ENCODE results near the gene MRRF.

MRRF gene, protein sequence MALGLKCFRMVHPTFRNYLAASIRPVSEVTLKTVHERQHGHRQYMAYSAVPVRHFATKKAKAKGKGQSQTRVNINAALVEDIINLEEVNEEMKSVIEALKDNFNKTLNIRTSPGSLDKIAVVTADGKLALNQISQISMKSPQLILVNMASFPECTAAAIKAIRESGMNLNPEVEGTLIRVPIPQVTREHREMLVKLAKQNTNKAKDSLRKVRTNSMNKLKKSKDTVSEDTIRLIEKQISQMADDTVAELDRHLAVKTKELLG

DNA sequence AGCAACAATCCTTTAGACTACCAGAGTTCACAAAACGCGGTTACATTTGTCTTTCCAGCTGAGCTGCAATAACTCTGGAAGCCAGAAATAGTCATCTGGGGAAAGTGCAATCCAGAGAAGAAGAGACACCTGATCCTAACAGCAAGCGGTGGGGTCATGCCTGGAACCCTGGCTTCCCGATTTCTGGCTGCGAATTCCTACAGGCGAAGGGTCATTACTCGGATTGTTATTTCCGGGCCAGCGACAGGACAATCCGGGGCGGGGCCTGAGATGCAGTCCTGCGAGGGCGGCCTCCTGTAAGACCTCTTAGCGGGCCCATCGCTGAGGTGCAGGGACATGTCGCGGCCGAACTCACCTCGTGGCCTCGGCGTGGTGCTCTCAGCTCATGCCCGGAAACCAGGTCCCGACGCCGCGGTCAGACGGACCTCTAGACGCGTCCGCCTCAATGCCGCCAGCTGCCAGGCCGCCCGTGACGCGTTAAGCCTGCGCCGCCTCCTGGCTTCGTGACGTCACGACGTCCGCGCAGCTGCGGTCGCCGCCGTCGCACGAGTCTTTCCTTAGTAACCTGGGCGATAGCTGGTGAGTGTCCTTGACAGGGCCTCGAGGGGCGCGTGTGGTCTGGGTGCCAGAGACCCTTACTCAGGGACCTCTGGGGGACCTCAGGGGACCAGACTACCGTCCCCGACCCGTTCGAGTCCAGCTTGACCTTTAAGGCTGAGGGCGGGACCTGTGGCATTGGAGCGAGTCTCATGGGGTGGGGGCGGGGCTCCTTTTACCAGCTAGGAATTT lies at the start of gene MRRF, which contains the start of gene RBM18:
Gene MRRF, plus strand, starts transcription at position 523 of the 789 bp plus-strand sequence. CDS start 6,010 bp downstream, outside the sequence.
Gene RBM18, minus strand, starts transcription at position 481 of the 789 bp plus-strand sequence. CDS start 3,348 bp downstream, outside the sequence.
- DNase-seq = peak; percentile 97

DNA sequence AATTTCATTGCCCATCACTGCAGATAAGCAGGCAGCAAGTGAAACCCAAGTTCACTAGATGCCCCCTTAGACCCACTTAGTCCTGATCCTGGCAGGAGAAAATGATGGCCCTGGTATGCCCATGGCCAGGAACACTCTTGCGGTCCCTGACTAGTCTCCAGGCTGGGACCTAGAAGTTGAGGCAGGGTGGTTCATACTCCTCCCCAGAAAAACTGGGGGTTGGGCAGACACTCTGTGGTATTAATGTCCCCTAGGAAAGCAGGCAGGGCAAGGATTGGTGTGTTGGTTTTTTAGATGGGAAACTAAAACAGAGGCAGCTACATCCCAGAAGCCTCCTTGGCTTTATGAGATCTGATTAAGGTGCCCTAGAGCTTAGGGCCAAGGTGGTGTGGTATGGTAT lies 49.0 kb upstream of the MRRF start:
- no peak for DNase-seq

DNA sequence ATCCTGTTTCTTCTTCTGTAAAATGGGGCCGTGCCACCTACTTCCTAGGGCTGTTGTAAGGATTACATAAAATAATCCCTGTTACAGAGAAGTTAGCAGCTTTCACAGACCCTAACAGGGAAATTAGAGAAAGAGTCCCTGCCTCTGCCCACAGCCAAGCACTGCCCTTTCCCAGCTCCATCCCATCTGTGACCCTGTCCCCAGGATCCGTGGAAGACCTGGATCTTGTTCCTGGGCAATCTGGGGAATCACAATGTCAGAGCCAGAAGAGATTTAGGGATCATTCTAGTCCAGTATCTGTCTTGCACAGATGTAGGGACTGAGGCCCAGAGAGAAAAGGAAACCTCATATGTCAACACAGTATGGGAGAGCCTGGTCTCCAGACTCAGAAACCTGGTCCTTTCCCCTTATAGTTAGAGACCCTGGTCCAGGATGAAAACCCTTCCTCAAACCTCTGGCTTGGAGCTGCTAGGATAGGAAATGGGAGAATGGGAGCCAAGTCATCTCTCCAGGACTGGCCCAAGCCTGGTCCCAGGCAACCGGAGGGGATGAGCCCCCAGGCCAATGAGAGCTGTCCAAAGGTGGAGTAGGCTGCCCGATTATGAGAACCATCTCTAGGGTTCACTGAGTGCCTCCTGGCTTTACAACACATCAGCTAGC lies 48.4 kb upstream of the MRRF start:
- DNase-seq = no peak

DNA sequence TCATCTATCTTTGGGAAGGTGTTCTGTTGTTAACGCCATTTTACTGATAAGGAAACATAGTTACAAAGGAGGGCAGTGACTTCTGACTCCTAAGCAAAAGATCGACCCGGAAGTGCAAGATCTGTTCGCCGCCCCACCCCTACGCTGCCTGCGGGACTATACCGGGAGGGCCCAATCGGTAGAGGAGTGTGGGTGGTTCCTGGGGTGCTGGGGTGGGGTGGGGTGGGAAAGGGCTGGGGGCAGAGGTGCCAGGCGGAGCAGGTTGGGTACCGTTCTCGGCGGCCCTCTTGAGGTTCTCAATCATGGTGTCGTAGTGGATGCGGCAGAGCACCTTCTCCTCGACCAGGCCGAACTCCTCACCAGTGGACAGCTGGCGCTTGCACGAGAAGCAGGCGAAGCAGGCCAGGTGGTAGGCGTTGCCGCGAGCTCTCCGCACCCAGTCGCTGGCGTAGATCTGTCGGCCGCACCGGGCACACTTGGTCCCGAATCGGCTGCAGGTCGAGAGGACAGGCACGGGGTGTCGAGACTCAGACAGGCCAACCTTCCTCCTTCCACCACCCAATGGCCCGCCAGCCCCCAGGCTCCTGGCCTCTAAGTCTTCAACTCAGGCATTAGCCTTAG lies 47.8 kb upstream of the MRRF start:
- DNase-seq = no peak

DNA sequence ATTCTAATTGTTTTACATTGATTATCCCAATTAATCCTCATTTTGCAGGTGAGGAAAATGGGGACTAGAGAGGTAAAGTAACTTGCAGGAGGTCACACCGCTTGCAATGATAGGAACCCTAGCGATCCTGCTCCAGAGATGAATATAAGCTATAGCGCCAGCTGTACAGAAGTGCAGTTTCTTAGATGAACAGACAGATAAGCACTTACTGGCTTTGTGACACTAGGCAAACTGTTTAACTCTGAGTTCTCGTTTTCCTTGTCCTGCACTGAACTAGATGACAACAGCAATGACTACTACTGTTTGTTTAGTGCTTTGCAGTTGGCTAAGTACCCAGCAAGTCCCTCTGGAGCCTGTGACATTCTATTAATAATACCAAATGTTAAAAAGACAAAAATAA lies 47.0 kb upstream of the MRRF start:
- DNase-seq = peak; percentile 21

DNA sequence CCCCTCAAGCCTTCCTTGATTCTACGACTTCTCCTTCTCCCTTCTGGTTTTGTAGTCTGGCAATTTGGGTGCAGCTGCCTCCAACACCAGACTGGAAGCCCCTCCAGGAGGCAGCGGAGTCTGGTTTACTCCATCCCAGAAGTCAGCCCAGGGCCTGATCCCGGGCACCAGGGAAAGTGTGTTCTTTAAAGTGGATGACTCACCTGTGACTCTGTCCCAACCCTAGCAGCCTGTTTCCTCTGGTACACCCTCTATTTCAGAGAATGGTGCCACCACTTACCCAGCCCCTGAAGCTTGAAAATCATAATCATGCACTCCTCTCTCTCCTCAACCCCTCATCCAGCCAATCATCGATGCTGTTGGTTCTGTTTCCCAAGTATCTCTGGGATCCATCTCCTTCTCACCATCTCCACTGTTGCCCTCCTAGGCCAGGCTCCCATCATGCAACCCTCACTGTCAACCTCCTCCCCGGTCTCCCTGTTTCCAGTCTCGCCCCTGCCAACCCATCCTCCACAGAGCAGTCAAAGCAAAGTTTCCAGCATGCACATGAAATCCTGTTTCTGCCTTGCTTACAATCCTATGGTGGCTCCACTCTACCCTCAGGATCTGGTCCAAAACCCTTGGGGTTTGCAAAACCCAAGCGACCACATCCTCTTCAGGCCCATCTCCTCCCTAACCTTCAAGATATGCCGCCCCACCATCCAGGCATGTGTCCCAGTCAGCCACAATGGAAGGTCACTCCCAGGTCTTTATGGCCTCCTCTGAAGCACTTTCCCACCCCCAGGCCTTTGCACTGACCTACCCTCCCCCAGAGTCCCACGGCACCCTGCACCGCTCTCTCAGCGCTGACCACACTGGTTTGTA lies 46.4 kb upstream of the MRRF start:
- DNase-seq = no peak

DNA sequence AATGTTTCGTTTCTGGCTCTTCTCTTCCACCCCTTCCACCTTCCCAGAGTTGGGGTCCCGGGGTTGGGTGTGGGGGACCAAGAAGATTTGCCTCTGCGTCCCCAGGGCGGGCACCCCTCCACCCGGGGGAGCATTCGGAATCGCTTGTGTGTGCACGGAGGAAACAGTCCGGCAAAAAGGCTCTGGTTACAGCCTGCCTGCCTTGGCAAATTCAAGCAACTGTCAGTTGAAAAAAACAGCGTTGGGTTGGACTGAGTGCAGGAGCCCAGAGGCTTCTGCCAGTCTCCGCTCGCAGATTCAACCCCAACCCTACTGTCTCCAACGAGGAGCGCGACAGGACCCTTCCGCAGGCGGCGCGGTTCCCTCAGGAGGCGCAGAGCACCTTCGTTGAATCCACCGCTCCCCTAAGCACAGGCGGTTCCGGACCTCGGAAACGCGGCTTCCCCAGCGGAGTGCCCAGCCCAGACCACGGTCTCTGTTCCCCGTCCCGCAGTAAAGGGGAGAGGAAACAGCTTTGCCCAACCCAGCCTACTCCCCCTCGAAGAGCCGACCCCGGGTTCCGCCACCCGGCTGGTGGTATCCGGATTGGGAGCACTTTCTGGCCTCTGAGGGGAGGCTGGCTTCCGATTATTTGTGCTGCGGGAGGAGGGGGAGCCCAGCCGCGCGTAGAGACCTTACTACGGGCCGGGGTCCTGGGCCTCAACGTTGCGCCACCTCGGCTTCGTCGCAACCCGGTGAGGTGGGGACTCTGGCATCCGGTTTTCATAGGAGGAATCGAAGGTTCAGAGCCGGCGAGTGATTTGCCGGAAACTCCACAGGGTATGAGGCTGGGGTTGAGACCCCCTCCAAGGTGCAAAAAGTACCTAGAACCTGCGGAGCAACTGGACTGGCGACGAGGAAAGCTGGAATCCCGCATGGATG lies 45.5 kb upstream of the MRRF start:
- no peak for DNase-seq

DNA sequence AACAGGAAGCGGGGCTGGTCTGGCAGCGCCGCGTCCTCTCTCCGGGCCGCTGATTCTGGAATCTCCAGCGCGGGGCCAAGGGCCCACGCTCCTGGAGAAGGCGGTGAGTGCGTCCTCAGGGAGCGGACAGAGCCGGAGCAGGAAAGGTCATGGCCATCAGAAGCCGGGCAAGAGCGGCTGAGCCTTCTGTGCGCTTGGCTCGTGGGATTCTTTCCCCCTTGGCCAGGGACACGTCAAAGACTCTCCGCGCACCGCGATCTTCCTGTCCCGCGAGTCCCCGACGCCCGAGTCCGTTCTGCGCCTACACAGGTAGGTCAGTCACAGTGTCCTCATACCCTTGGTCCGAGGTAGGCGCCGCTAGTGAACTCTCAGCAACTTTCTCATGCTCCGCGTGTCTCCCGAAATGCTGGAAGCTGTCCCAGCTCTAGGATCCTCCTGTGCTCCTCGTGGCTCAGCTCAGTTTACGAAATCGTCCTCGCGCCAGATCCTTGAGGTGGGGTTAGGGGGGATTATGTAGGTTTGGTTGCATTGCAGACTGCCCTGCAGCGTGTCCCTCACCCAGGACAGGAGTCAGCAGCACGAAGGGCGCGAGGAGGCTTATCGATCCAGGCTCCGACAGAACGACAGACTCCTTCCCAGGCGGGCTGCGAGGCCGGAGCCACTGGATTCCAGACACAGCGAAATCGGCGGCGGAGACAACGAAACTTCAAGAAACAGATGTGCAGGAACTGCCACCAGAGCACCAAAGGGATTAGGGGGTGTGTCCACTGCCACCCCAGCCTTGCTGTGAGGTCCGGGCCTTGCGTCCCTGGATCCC lies 44.6 kb upstream of the MRRF start:
- DNase-seq = no peak

DNA sequence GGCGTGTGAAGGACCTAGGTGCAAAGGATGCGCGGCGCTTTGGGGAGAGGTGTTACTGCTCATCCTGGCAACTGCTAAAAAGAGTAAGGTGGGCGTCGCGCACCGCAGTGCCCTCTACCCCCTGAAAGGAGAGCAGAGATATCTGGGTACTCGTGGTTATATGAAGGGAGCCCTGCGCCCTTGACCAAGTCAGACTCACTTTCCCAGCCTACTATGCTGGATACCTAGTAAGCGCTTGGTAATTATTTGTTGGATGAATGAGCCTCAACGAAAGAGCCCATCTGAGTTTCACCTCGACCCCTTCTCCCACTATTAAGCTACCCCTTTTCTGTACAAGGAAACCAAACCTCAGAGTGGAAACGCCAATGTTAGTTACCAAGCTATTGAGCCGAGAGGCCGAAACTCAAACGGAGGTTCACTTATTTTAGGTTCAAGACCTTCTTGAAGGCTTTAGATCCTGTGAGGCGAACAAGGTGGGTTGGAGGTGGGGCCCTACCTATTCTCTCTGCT lies 44.0 kb upstream of the MRRF start:
- DNase-seq = no peak

DNA sequence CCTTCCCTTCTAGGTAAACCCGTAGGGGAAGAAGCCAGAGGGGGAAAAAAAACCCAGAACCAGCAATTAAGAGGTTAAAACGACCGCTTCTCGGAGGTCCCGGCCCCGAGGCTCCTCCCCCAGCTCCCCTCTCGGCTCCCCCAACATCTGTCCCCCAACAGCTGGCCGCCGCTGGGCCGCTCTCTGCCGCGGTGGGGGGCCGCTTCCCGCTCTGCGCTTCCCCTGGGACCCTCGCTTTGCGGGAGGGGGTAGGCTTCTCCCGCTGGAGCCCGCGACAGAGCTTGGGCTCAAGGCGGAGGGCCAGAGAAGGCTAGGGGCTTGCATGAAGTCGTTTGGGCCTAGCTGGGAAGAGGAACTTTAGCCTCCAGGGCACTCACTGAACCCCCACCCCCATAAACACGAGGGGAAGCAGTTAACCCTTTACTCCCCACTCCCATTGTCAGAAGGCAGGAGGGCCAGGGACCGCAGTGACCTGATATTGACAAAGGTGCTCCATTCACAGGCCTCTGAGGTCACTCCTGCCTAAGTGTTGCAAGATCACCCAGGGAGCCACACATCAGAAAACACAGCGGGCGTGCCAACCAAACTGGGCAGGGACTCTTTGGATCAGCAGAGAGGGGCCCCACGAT lies 43.4 kb upstream of the MRRF start:
- no peak for DNase-seq

DNA sequence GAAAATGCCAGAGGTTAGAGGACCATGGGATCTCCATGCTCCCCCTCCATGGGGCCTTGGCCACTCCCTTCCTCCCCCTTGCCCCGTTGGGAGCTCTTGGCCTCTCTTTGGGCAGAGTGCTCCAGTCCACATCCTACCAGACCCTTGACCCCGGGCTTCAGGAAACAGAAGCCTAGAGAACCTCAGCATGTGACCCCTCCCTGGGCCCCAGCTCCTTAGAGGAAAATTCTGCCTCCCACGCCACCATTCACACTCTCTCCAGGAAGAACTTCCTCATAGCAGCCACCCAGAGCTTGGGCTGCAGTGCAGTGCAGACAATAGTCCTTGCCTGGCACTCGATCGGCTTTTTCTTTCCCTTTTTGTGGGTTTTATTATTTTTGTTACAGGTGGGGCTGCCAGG lies 41.9 kb upstream of the MRRF start:
- DNase-seq = no peak

DNA sequence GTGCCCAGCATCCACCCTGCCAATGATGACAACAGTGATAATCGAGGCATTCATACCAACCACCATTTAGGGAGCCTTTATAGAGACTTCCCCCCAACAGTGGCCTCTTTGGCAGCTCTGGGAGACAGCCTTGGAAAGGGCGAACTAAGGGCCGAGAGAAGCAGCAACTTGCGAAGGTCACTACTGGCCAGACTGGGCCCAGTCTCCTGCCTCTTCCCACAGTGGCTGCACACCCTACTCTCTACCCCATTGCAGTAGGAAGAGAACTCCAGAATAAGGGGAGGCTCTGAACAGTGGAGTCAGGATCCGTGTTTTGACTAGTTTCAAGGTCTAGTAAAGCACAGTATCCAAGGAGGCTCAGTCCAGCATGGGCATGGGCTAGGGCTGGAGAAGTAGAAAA lies 41.2 kb upstream of the MRRF start:
- DNase-seq = no peak

DNA sequence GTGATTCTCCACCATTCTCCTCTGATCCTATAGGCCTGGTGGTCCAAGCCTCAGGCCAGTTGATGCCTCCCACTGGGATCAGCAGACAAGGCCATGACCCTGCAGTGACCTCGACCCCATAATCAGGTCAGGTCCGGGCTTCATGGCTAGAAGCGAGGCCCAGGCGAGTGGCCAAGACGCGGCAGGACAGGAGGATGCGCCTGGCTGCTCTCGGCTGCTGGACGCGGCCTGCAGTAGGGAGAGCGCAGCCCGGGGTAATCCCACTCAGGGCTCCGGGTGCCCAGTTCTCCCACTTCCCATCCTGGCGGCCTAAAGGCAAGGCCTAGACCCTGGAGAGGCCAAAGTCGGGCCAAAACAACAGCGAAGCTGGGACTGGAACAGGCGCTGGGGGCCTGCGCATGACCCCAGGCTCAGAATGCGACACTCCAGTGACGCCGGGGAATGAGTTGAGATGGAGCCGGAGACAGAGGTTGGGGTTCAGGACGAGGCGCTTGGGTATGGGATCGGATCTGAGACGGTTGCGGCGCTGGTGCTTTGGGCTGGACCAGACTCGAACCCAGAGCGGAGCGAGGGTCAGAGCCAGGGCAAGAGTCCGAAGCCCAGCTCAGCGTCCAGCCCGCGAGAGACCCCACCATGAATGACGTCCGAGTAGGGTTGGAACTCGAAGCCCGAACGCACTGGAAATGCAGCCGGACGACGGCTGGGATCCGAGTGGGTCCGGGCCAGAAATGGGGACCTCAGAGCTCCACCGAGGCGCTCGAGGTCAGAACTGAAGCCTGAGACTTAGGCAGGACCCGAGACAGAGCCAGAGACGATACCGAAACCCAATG lies 39.2 kb upstream of the MRRF start:
- DNase-seq = no peak

DNA sequence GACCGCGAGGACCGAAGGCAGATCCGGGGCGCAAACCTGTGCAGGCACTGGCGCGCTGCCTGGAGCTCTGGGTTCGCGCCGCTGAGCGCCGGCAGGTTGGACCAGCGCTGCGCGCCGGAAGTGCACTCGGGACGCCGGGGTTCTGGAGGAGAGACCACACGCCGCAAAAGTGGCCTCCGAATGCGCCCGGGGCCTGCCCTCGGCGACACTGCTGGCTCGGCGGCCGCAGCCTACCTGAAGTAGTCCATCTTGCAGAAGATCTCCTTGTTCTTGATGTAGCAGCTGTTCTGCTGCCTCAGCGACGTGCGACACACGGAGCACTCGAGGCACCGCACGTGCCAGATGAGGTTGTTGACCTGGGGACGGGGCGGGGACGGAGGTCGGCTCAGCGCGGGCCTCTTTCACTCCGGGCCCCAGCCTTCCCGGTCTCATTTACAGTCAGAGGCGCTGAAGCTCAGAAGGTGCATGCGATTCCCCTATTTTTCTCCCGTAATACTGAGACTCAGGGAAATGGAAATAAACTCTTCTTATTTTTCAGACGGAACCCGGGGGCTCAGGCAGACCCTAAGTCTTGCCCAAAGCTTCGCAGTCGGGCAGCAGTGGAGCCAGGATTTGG lies 38.4 kb upstream of the MRRF start:
- DNase-seq = no peak

DNA sequence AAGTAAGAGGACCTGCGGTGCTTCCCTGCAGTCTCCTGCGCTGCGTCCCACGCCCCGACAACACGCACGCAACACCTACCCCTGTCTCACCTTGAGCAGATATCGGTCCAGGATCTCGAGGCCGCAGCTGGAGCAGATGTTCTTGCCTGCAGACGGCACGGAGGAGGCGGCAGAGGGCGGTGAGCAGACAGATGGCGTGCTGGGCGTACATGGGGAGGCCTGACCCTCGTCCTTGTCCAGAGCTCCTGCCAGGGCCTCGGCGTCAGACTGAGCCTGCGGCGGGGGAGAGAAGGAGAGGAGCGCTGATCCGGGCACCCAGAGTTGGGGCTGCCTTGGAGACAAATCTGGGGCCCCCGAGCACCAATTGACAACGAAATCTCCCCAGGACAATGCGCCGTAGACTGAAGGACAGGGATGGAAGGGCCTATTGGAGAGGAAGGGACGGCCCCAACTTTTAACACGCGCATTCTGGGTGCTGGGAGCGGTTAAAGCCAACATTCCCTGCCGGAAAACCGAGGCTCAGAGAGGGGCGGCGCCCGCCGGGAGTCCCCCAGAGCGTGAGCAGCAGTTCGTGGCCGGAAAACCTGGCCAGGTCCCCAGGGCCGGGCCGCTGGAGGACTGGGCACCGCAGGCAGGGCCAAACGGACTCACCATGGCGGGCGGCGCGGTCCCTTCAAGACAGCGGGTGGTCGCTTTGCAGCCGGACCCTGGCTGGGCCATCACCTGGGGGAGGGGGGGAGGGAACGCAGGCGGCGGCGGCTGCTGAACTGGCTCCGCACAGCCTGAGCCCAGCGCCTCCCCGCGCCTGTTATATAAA lies 37.7 kb upstream of the MRRF start:
- DNase-seq = no peak

DNA sequence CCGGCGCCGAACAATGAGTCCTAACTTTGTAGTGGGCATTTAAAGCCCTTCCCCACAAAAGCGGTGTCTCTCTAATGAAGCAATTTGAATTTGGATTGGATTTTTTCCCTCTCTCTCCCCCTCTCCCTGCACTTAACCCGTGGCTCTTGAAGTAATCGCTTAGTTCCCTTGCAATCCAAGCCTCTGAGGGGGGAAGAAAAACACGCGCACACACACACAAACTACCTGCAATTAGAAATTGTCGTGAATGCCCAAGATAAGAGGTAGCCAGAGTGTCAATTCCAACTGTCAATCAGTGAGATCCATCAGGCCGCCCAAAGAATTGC lies 37.1 kb upstream of the MRRF start:
- no peak for DNase-seq

DNA sequence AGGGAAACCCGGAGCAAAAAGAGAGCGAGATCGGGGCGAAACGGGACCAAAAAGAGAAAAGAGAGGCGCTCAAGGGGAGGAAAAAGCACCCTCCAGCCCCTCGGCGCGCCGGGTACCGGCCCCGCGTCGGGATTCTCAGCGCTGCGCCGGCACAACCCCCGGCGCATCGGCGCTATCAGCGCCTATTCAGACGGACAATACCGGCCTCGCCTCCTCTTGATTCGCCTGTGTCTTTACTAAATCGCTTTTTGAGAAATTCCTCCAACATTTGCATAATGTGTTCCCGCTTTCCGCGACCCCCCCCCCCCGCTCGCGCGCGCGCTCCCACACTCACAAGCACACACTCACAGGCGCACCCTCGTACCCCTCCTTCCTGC lies 36.5 kb upstream of the MRRF start:
- no peak for DNase-seq

Measured in RPMI8226 (cell line).